Measurements from ENCODE around the gene CAPN8. TPM values are rescaled to one million over a fixed set of nuclear protein-coding genes. Genes with fewer than 3 reads are reported as not detected.
A peak's percentile ranks its signal among the peaks of the same experiment; 100 is the strongest.

The CAPN8 gene
- total and polyA plus RNA-seq, 4 donors = 30.5 to 123 (median 81.2) TPM

DNA sequence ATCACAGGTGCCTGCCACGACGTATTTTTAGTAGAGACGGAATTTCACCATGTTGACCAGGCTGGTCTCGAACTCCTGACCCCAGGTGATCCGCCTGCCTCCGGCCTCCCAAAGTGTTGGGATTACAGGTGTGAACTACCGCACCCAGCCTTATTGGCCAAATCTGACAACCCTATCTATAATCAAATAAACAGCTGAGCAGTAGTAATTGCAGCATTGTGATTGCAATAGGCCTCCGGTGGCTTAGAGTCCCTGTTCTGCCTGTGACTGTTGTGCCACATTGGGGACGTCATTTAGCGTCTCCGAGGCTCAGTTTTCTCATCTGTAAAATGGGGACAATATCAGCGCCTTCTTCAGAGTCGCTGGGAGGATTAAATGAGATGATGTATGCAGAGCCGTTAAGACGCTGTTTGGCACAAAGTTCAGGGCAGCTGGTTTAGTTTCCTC, 46.3 kb upstream of the CAPN8 start:
- Histone ChIP-seq H3K9ac (ENCODE audit: insufficient read depth in 1 of 2, low read length in 2 of 2) (peak overlapping the region; percentile 79), H3K9me3 (ENCODE audit: control insufficient read depth in 4 of 4, insufficient read depth in 3 of 4, low read length in 3 of 4) (no peaks in the 10 kb centered on the region), H3K36me3 (ENCODE audit: control insufficient read depth in 4 of 4, insufficient read depth in 4 of 4, low read length in 4 of 4) (peaks cover 0 to 8% (median 2%) of the 10 kb centered on the region in 4 donors), H3K4me3 (no peak overlapping the region), H3K27ac (ENCODE audit: low read depth in 1 of 2, low read length in 1 of 2) (peak overlapping the region; percentile 95), H3K27me3 (ENCODE audit: control insufficient read depth in 3 of 3, insufficient read depth in 3 of 3, low read length in 2 of 3) (no peaks in the 10 kb centered on the region), H3K4me1 (ENCODE audit: control insufficient read depth in 5 of 5, insufficient read depth in 5 of 5, low read length in 5 of 5) (peaks cover 16 to 43% (median 22%) of the 10 kb centered on the region in 5 donors)
- no peak for DNase-seq
- TF ChIP-seq, protein P1, sequence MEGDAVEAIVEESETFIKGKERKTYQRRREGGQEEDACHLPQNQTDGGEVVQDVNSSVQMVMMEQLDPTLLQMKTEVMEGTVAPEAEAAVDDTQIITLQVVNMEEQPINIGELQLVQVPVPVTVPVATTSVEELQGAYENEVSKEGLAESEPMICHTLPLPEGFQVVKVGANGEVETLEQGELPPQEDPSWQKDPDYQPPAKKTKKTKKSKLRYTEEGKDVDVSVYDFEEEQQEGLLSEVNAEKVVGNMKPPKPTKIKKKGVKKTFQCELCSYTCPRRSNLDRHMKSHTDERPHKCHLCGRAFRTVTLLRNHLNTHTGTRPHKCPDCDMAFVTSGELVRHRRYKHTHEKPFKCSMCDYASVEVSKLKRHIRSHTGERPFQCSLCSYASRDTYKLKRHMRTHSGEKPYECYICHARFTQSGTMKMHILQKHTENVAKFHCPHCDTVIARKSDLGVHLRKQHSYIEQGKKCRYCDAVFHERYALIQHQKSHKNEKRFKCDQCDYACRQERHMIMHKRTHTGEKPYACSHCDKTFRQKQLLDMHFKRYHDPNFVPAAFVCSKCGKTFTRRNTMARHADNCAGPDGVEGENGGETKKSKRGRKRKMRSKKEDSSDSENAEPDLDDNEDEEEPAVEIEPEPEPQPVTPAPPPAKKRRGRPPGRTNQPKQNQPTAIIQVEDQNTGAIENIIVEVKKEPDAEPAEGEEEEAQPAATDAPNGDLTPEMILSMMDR (IDR thresholded peaks at IDR 0.05; ENCODE audit: control extremely low read depth, extremely low read depth) = no peak
- WGBS, 2 donors = 70 to 79% methylated on average over 15 of the region's 15 CpGs
- no peak for ATAC-seq (ENCODE audit: insufficient read depth, low FRiP score)

DNA sequence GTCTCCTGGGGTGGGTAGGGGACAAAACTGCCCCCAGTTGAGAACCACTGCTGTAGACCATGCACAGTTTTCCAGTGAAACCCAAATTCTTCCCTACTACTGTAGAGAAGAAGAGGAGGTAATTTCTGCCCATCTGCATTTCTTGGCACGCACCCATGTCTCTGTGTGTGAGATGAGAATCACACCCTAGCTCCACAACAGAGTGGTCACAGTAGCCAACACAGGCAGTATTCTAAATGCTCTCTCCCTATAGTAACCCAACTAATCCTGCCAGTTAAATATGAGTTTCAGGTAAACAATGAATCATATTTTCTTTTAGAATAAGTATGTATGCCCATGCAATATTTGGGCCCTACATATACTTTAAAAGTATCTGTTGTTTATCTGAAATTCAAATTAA, 45.7 kb upstream of the CAPN8 start:
- no peaks in the 10 kb centered on the region for H3K9me3 ChIP-seq (ENCODE audit: control insufficient read depth in 4 of 4, insufficient read depth in 3 of 4, low read length in 3 of 4)
- ATAC-seq (ENCODE audit: insufficient read depth, low FRiP score) (no peak), DNase-seq (peak; percentile 51 to 73 (median 71))
- peaks cover 13 to 47% (median 27%) of the 10 kb centered on the region in 5 donors for H3K4me1 ChIP-seq (ENCODE audit: control insufficient read depth in 5 of 5, insufficient read depth in 5 of 5, low read length in 5 of 5)
- no peak overlapping the region for H3K27ac ChIP-seq (ENCODE audit: low read depth in 1 of 2, low read length in 1 of 2)
- H3K36me3 ChIP-seq (ENCODE audit: control insufficient read depth in 4 of 4, insufficient read depth in 4 of 4, low read length in 4 of 4) = peaks cover 0 to 6% (median 0%) of the 10 kb centered on the region in 4 donors
- no peak overlapping the region for H3K4me3 ChIP-seq
- WGBS, 2 donors = 91 to 93% methylated on average over 1 of the region's 1 CpG
- H3K27me3 ChIP-seq (ENCODE audit: control insufficient read depth in 3 of 3, insufficient read depth in 3 of 3, low read length in 2 of 3) = no peaks in the 10 kb centered on the region
- TF ChIP-seq, protein P1 (IDR thresholded peaks at IDR 0.05; ENCODE audit: control extremely low read depth, extremely low read depth) = no peak
- no peak overlapping the region for H3K9ac ChIP-seq (ENCODE audit: insufficient read depth in 1 of 2, low read length in 2 of 2)

DNA sequence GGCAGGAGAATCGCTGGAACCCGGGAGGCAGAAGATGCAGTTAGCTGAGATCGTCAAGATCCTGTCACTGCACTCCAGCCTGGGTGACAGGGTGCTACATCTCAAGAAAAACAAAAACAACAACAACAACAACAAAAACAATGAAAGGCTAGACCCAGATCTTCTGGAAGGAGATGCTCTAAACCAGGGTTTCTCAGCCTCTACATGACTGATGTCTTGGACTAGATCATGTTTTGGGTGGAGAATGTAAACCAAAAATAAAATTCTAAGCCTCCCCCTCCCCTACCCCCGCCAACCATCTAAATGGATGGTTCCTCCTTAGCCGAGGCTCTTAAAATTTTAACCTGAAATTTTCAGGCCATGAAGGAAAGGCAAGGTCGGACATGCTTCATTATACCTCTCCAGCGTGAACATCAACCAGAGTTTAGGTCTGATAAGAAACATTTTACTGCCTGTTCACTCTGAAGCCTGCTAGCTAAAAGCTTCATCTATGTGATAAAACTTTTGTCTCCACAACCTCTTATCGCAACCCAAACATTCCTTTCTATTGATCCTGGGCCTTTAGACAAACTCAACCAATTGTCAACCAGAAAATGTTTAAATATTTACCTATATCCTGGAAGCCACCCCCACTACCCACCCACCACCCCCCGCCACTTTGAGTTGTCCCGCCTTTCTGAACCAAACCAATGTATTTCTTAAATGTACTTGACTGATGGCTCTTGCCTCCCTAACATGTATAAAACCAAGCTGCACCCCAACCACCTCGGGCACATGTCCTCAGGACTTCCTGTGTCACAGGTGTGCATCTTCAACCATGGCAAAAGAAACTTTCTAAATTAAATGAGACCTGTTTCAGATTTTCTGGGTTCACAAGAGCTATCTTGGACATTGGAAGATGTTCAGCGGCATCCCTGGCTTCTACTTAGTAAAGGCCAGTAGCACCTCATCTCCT, 45.0 kb upstream of the CAPN8 start:
- WGBS, 2 donors = 85 to 92% methylated on average over 12 of the region's 12 CpGs
- Histone ChIP-seq H3K4me3 (no peak overlapping the region), H3K9me3 (ENCODE audit: control insufficient read depth in 4 of 4, insufficient read depth in 3 of 4, low read length in 3 of 4) (no peaks in the 10 kb centered on the region), H3K27ac (ENCODE audit: low read depth in 1 of 2, low read length in 1 of 2) (no peak overlapping the region), H3K27me3 (ENCODE audit: control insufficient read depth in 3 of 3, insufficient read depth in 3 of 3, low read length in 2 of 3) (no peaks in the 10 kb centered on the region), H3K4me1 (ENCODE audit: control insufficient read depth in 5 of 5, insufficient read depth in 5 of 5, low read length in 5 of 5) (peaks cover 11 to 49% (median 30%) of the 10 kb centered on the region in 5 donors), H3K9ac (ENCODE audit: insufficient read depth in 1 of 2, low read length in 2 of 2) (no peak overlapping the region), H3K36me3 (ENCODE audit: control insufficient read depth in 4 of 4, insufficient read depth in 4 of 4, low read length in 4 of 4) (peaks cover 0 to 6% (median 0%) of the 10 kb centered on the region in 4 donors)
- TF ChIP-seq, protein P1 (IDR thresholded peaks at IDR 0.05; ENCODE audit: control extremely low read depth, extremely low read depth) = no peak
- DNase-seq = no peak
- ATAC-seq (ENCODE audit: insufficient read depth, low FRiP score) = no peak
